Measurements from ENCODE around the gene NME5. TPM values are rescaled to one million over a fixed set of nuclear protein-coding genes. Genes with fewer than 3 reads are reported as not detected.
"Not testable (repeated sequence)": the region's sequence is repeated elsewhere in the genome, so short reads cannot be mapped to it uniquely, and the experiment has no call there.

Gene NME5
- total and polyA plus RNA-seq, 2 donors (not counting 1 experiment from before 2014, with no cell fraction given) = 1.8 to 2.5 TPM

- no peaks in the 10 kb centered on the region for H3K9me3 ChIP-seq (ENCODE audit: control insufficient read depth, insufficient read depth, low read depth, low read length)
- no peaks in the 10 kb centered on the region for H3K27me3 ChIP-seq (ENCODE audit: control insufficient read depth, insufficient read depth, low read length)
- TF ChIP-seq CTCF (conservative IDR thresholded peaks at IDR 0.05 in 1 of 2, IDR thresholded peaks at IDR 0.05 in 1 of 2; ENCODE audit: low read depth in 1 of 2, low read length in 2 of 2) (no peak), EZH2 (IDR thresholded peaks at IDR 0.05; ENCODE audit: low read length, missing control alignments) (no peak)
- no peaks in the 10 kb centered on the region for H3K36me3 ChIP-seq (ENCODE audit: control insufficient read depth, insufficient read depth, low read length)
- no peak overlapping the region for H3K9ac ChIP-seq (ENCODE audit: insufficient read depth, low read length)
- H3K4me3 ChIP-seq (replicated peaks in 1 of 4; ENCODE audit: control extremely low read depth in 1 of 4, insufficient read depth in 1 of 4, low read depth in 3 of 4, low read length in 4 of 4) = no peak overlapping the region
- no peak overlapping the region for H3K4me2 ChIP-seq (ENCODE audit: extremely low read depth, insufficient read depth, low read length)
- peak; percentile 3 to 34 for DNase-seq (ENCODE audit: low read depth in 2 of 2)
- no peaks in the 10 kb centered on the region for H3K4me1 ChIP-seq (ENCODE audit: control insufficient read depth, extremely low read depth, insufficient read depth, low read length)
- H3K27ac ChIP-seq (ENCODE audit: insufficient read depth, low read length) = no peak overlapping the region
- H2AFZ ChIP-seq (ENCODE audit: low read length) = no peak overlapping the region
- no peaks in the 10 kb centered on the region for H4K20me1 ChIP-seq (ENCODE audit: control insufficient read depth, extremely low read depth, insufficient read depth, low read length)
- no peaks in the 10 kb centered on the region for H3K79me2 ChIP-seq (ENCODE audit: control insufficient read depth, insufficient read depth, low read length)
Observed at GRCh38 chr5:138149530-138149929, 10.3 kb upstream of the NME5 start.

- Histone ChIP-seq H3K27ac (ENCODE audit: insufficient read depth, low read length) (no peak overlapping the region), H3K9ac (ENCODE audit: insufficient read depth, low read length) (no peak overlapping the region), H3K27me3 (ENCODE audit: control insufficient read depth, insufficient read depth, low read length) (no peaks in the 10 kb centered on the region), H3K9me3 (ENCODE audit: control insufficient read depth, insufficient read depth, low read depth, low read length) (no peaks in the 10 kb centered on the region), H3K36me3 (ENCODE audit: control insufficient read depth, insufficient read depth, low read length) (no peaks in the 10 kb centered on the region), H2AFZ (ENCODE audit: low read length) (no peak overlapping the region), H3K4me2 (ENCODE audit: extremely low read depth, insufficient read depth, low read length) (no peak overlapping the region), H3K4me3 (replicated peaks in 1 of 4; ENCODE audit: control extremely low read depth in 1 of 4, insufficient read depth in 1 of 4, low read depth in 3 of 4, low read length in 4 of 4) (no peak overlapping the region), H4K20me1 (ENCODE audit: control insufficient read depth, extremely low read depth, insufficient read depth, low read length) (no peaks in the 10 kb centered on the region), H3K4me1 (ENCODE audit: control insufficient read depth, extremely low read depth, insufficient read depth, low read length) (no peaks in the 10 kb centered on the region), H3K79me2 (ENCODE audit: control insufficient read depth, insufficient read depth, low read length) (no peaks in the 10 kb centered on the region)
- TF ChIP-seq EZH2 (IDR thresholded peaks at IDR 0.05; ENCODE audit: low read length, missing control alignments) (no peak), CTCF (conservative IDR thresholded peaks at IDR 0.05 in 1 of 2, IDR thresholded peaks at IDR 0.05 in 1 of 2; ENCODE audit: low read depth in 1 of 2, low read length in 2 of 2) (no peak)
- peak; percentile 74 to 89 for DNase-seq (ENCODE audit: low read depth in 2 of 2)
Observed at GRCh38 chr5:138148811-138149210, 9.6 kb upstream of the NME5 start.

- H3K4me1 ChIP-seq (ENCODE audit: control insufficient read depth, extremely low read depth, insufficient read depth, low read length); H3K79me2 ChIP-seq (ENCODE audit: control insufficient read depth, insufficient read depth, low read length); H3K9ac ChIP-seq (ENCODE audit: insufficient read depth, low read length); DNase-seq (ENCODE audit: low read depth in 2 of 2); H4K20me1 ChIP-seq (ENCODE audit: control insufficient read depth, extremely low read depth, insufficient read depth, low read length); H3K9me3 ChIP-seq (ENCODE audit: control insufficient read depth, insufficient read depth, low read depth, low read length); H3K4me2 ChIP-seq (ENCODE audit: extremely low read depth, insufficient read depth, low read length); H3K27ac ChIP-seq (ENCODE audit: insufficient read depth, low read length); H3K27me3 ChIP-seq (ENCODE audit: control insufficient read depth, insufficient read depth, low read length); H3K36me3 ChIP-seq (ENCODE audit: control insufficient read depth, insufficient read depth, low read length); H2AFZ ChIP-seq (ENCODE audit: low read length); H3K4me3 ChIP-seq (replicated peaks in 1 of 4; ENCODE audit: control extremely low read depth in 1 of 4, insufficient read depth in 1 of 4, low read depth in 3 of 4, low read length in 4 of 4): not testable (repeated sequence)
Observed at GRCh38 chr5:138143578-138143977, 4.3 kb upstream of the NME5 start.
